ENCODE data around the gene RGS4.

The RGS4 gene

GRCh38 chr1:163076044-163076443 is 6.9 kb downstream of the RGS4 start:
- Histone ChIP-seq H3K27me3 (replicated peaks in 2 of 5; ENCODE audit: control insufficient read depth in 4 of 5, insufficient read depth in 5 of 5, low read length in 4 of 5) (peaks cover 0 to 6% (median 3%) of the 10 kb centered on the region in 5 experiments), H3K4me3 (ENCODE audit: control insufficient read depth in 1 of 7, extremely low read depth in 1 of 7, insufficient read depth in 4 of 7, low read depth in 2 of 7, low read length in 6 of 7) (no peak overlapping the region), H3K27ac (ENCODE audit: insufficient read depth in 1 of 2, low read depth in 1 of 2, low read length in 2 of 2, poor library complexity in 1 of 2, severe bottlenecking in 2 of 2) (no peak overlapping the region), H3K4me1 (ENCODE audit: control extremely low read depth in 1 of 4, control insufficient read depth in 4 of 4, insufficient read depth in 4 of 4, low read length in 3 of 4) (no peaks in the 10 kb centered on the region), H3K9me3 (ENCODE audit: control extremely low read depth in 1 of 5, control insufficient read depth in 4 of 5, insufficient read depth in 2 of 5, low read depth in 1 of 5, low read length in 4 of 5) (no peaks in the 10 kb centered on the region), H3K36me3 (ENCODE audit: control insufficient read depth in 4 of 4, insufficient read depth in 4 of 4, low read length in 3 of 4) (no peaks in the 10 kb centered on the region)
- DNase-seq, result no peak
- no CpG with 5 or more reads among the region's 4 CpGs for WGBS (ENCODE audit: insufficient coverage)
- CTCF ChIA-PET, result no interaction called here
- POLR2A ChIA-PET, result no interaction called here

GRCh38 chr1:163076446-163076845 is 7.3 kb downstream of the RGS4 start:
- WGBS (ENCODE audit: insufficient coverage), result no CpG with 5 or more reads among the region's 3 CpGs
- no peak overlapping the region for H3K4me3 ChIP-seq (ENCODE audit: control insufficient read depth in 1 of 7, extremely low read depth in 1 of 7, insufficient read depth in 4 of 7, low read depth in 2 of 7, low read length in 6 of 7)
- H3K9me3 ChIP-seq (ENCODE audit: control extremely low read depth in 1 of 5, control insufficient read depth in 4 of 5, insufficient read depth in 2 of 5, low read depth in 1 of 5, low read length in 4 of 5), result no peaks in the 10 kb centered on the region
- ChIA-PET POLR2A (no interaction called here), CTCF (no interaction called here)
- no peak overlapping the region for H3K27ac ChIP-seq (ENCODE audit: insufficient read depth in 1 of 2, low read depth in 1 of 2, low read length in 2 of 2, poor library complexity in 1 of 2, severe bottlenecking in 2 of 2)
- H3K4me1 ChIP-seq (ENCODE audit: control extremely low read depth in 1 of 4, control insufficient read depth in 4 of 4, insufficient read depth in 4 of 4, low read length in 3 of 4), result no peaks in the 10 kb centered on the region
- H3K27me3 ChIP-seq (replicated peaks in 2 of 5; ENCODE audit: control insufficient read depth in 4 of 5, insufficient read depth in 5 of 5, low read length in 4 of 5), result peaks cover 0 to 6% (median 3%) of the 10 kb centered on the region in 5 experiments
- DNase-seq, result no peak
- no peaks in the 10 kb centered on the region for H3K36me3 ChIP-seq (ENCODE audit: control insufficient read depth in 4 of 4, insufficient read depth in 4 of 4, low read length in 3 of 4)

- ChIA-PET CTCF (no interaction called here), POLR2A (no interaction called here)
- H3K4me1 ChIP-seq (ENCODE audit: control extremely low read depth in 1 of 4, control insufficient read depth in 4 of 4, insufficient read depth in 4 of 4, low read length in 3 of 4), result no peaks in the 10 kb centered on the region
- WGBS (ENCODE audit: insufficient coverage), result no CpG with 5 or more reads among the region's 5 CpGs
- no peaks in the 10 kb centered on the region for H3K9me3 ChIP-seq (ENCODE audit: control extremely low read depth in 1 of 5, control insufficient read depth in 4 of 5, insufficient read depth in 2 of 5, low read depth in 1 of 5, low read length in 4 of 5)
- H3K27ac ChIP-seq (ENCODE audit: insufficient read depth in 1 of 2, low read depth in 1 of 2, low read length in 2 of 2, poor library complexity in 1 of 2, severe bottlenecking in 2 of 2), result no peak overlapping the region
- H3K36me3 ChIP-seq (ENCODE audit: control insufficient read depth in 4 of 4, insufficient read depth in 4 of 4, low read length in 3 of 4), result no peaks in the 10 kb centered on the region
- H3K4me3 ChIP-seq (ENCODE audit: control insufficient read depth in 1 of 7, extremely low read depth in 1 of 7, insufficient read depth in 4 of 7, low read depth in 2 of 7, low read length in 6 of 7), result no peak overlapping the region
- DNase-seq, result no peak
- peaks cover 0 to 5% (median 3%) of the 10 kb centered on the region in 5 experiments for H3K27me3 ChIP-seq (replicated peaks in 2 of 5; ENCODE audit: control insufficient read depth in 4 of 5, insufficient read depth in 5 of 5, low read length in 4 of 5)
These were observed 8.0 kb downstream of the RGS4 start for GRCh38 chr1:163076981-163077761.

GRCh38 chr1:163082971-163083370 is 13.8 kb downstream of the RGS4 start:
- Histone ChIP-seq H3K4me1 (ENCODE audit: control extremely low read depth in 1 of 4, control insufficient read depth in 4 of 4, insufficient read depth in 4 of 4, low read length in 3 of 4) (no peaks in the 10 kb centered on the region), H3K27ac (ENCODE audit: insufficient read depth in 1 of 2, low read depth in 1 of 2, low read length in 2 of 2, poor library complexity in 1 of 2, severe bottlenecking in 2 of 2) (no peak overlapping the region), H3K9me3 (ENCODE audit: control extremely low read depth in 1 of 5, control insufficient read depth in 4 of 5, insufficient read depth in 2 of 5, low read depth in 1 of 5, low read length in 4 of 5) (no peaks in the 10 kb centered on the region), H3K27me3 (replicated peaks in 2 of 5; ENCODE audit: control insufficient read depth in 4 of 5, insufficient read depth in 5 of 5, low read length in 4 of 5) (no peaks in the 10 kb centered on the region), H3K4me3 (ENCODE audit: control insufficient read depth in 1 of 7, extremely low read depth in 1 of 7, insufficient read depth in 4 of 7, low read depth in 2 of 7, low read length in 6 of 7) (no peak overlapping the region), H3K36me3 (ENCODE audit: control insufficient read depth in 4 of 4, insufficient read depth in 4 of 4, low read length in 3 of 4) (no peaks in the 10 kb centered on the region)
- CTCF ChIA-PET, result no interaction called here
- WGBS (ENCODE audit: insufficient coverage), result 92% methylated on average over 2 of the region's 6 CpGs
- POLR2A ChIA-PET, result no interaction called here
- DNase-seq, result no peak

GRCh38 chr1:163083690-163084089 is 14.5 kb downstream of the RGS4 start:
- ChIA-PET CTCF (no interaction called here), POLR2A (no interaction called here)
- H3K27ac ChIP-seq (ENCODE audit: insufficient read depth in 1 of 2, low read depth in 1 of 2, low read length in 2 of 2, poor library complexity in 1 of 2, severe bottlenecking in 2 of 2), result no peak overlapping the region
- no peaks in the 10 kb centered on the region for H3K9me3 ChIP-seq (ENCODE audit: control extremely low read depth in 1 of 5, control insufficient read depth in 4 of 5, insufficient read depth in 2 of 5, low read depth in 1 of 5, low read length in 4 of 5)
- no peak for DNase-seq
- no peaks in the 10 kb centered on the region for H3K36me3 ChIP-seq (ENCODE audit: control insufficient read depth in 4 of 4, insufficient read depth in 4 of 4, low read length in 3 of 4)
- no peak overlapping the region for H3K4me3 ChIP-seq (ENCODE audit: control insufficient read depth in 1 of 7, extremely low read depth in 1 of 7, insufficient read depth in 4 of 7, low read depth in 2 of 7, low read length in 6 of 7)
- no peaks in the 10 kb centered on the region for H3K4me1 ChIP-seq (ENCODE audit: control extremely low read depth in 1 of 4, control insufficient read depth in 4 of 4, insufficient read depth in 4 of 4, low read length in 3 of 4)
- no peaks in the 10 kb centered on the region for H3K27me3 ChIP-seq (replicated peaks in 2 of 5; ENCODE audit: control insufficient read depth in 4 of 5, insufficient read depth in 5 of 5, low read length in 4 of 5)
- 100% methylated on average over 1 of the region's 1 CpG for WGBS (ENCODE audit: insufficient coverage)

- POLR2A ChIA-PET, result no interaction called here
- DNase-seq, result no peak
- H3K4me1 ChIP-seq (ENCODE audit: control extremely low read depth in 1 of 4, control insufficient read depth in 4 of 4, insufficient read depth in 4 of 4, low read length in 3 of 4), result no peaks in the 10 kb centered on the region
- H3K27me3 ChIP-seq (replicated peaks in 2 of 5; ENCODE audit: control insufficient read depth in 4 of 5, insufficient read depth in 5 of 5, low read length in 4 of 5), result no peaks in the 10 kb centered on the region
- no CpG with 5 or more reads among the region's 1 CpG for WGBS (ENCODE audit: insufficient coverage)
- H3K27ac ChIP-seq (ENCODE audit: insufficient read depth in 1 of 2, low read depth in 1 of 2, low read length in 2 of 2, poor library complexity in 1 of 2, severe bottlenecking in 2 of 2), result no peak overlapping the region
- H3K9me3 ChIP-seq (ENCODE audit: control extremely low read depth in 1 of 5, control insufficient read depth in 4 of 5, insufficient read depth in 2 of 5, low read depth in 1 of 5, low read length in 4 of 5), result no peaks in the 10 kb centered on the region
- CTCF ChIA-PET, result no interaction called here
- H3K4me3 ChIP-seq (ENCODE audit: control insufficient read depth in 1 of 7, extremely low read depth in 1 of 7, insufficient read depth in 4 of 7, low read depth in 2 of 7, low read length in 6 of 7), result no peak overlapping the region
- no peaks in the 10 kb centered on the region for H3K36me3 ChIP-seq (ENCODE audit: control insufficient read depth in 4 of 4, insufficient read depth in 4 of 4, low read length in 3 of 4)
These were observed 15.2 kb downstream of the RGS4 start for GRCh38 chr1:163084330-163084729.

- no peak overlapping the region for H3K27ac ChIP-seq (ENCODE audit: insufficient read depth in 1 of 2, low read depth in 1 of 2, low read length in 2 of 2, poor library complexity in 1 of 2, severe bottlenecking in 2 of 2)
- H3K4me3 ChIP-seq (ENCODE audit: control insufficient read depth in 1 of 7, extremely low read depth in 1 of 7, insufficient read depth in 4 of 7, low read depth in 2 of 7, low read length in 6 of 7), result no peak overlapping the region
- H3K27me3 ChIP-seq (replicated peaks in 2 of 5; ENCODE audit: control insufficient read depth in 4 of 5, insufficient read depth in 5 of 5, low read length in 4 of 5), result no peaks in the 10 kb centered on the region
- POLR2A ChIA-PET, result no interaction called here
- H3K9me3 ChIP-seq (ENCODE audit: control extremely low read depth in 1 of 5, control insufficient read depth in 4 of 5, insufficient read depth in 2 of 5, low read depth in 1 of 5, low read length in 4 of 5), result no peaks in the 10 kb centered on the region
- 100% methylated on average over 1 of the region's 4 CpGs for WGBS (ENCODE audit: insufficient coverage)
- H3K4me1 ChIP-seq (ENCODE audit: control extremely low read depth in 1 of 4, control insufficient read depth in 4 of 4, insufficient read depth in 4 of 4, low read length in 3 of 4), result no peaks in the 10 kb centered on the region
- no peak for DNase-seq
- H3K36me3 ChIP-seq (ENCODE audit: control insufficient read depth in 4 of 4, insufficient read depth in 4 of 4, low read length in 3 of 4), result no peaks in the 10 kb centered on the region
- CTCF ChIA-PET, result no interaction called here
These were observed 16.1 kb downstream of the RGS4 start for GRCh38 chr1:163085041-163085903.

All from common myeloid progenitor, CD34-positive (primary cell).